IMR-90 (cell line): ENCODE data around the gene C5. TPM values are rescaled to one million over a fixed set of nuclear protein-coding genes. Genes with fewer than 3 reads are reported as not detected.
A peak's percentile ranks its signal among the peaks of the same experiment; 100 is the strongest.

Source experiments
- ATAC-seq: fragments of 200-7000 bp; cut with Tn5 transposase; 2 replicates; pipeline ENCODE4 v1.9.1; 2020; ENCODE audit warnings: low read depth, mild to moderate bottlenecking, moderate library complexity
- BruUV-seq: library from RNA; stranded (reverse); fragments of 400-500 nt; replicated peaks from 2 replicates; lab custom pipeline; 2021; lab: Mats Ljungman, UMichigan
- CTCF ChIA-PET: fragments of 300-600 bp; formaldehyde crosslinking; extraction: SDS; loops from one replicate; lab custom pipeline; 2021; ENCODE audit warnings: antibody characterized with exemption; lab: Yijun Ruan, JAX
- POLR2A ChIA-PET: fragments of 300-600 bp; sonication (Branson Sonifier 250); formaldehyde crosslinking; loops from one replicate; lab custom pipeline; 2022; ENCODE audit warnings: antibody characterized with exemption; ENCODE audit not compliant: unreplicated experiment; lab: Charles Lee
- DNase-seq: peaks from one replicate; pipeline ENCODE4 v3.0.0; 2013
- H2AFZ ChIP-seq: replicated peaks from 2 replicates; pipeline ENCODE3; 2013; ENCODE audit warnings: low read length, mild to moderate bottlenecking; ENCODE audit not compliant: poor library complexity
- H2AK5ac ChIP-seq: 2 replicates; pipeline ENCODE4 v1.6.1; 2013; ENCODE audit warnings: low read depth, low read length, inconsistent platforms
- H2AK9ac ChIP-seq: replicated peaks from 2 replicates; pipeline ENCODE3; 2013; ENCODE audit warnings: mild to moderate bottlenecking, low read depth, low read length, moderate library complexity; ENCODE audit not compliant: poor library complexity
- H2BK120ac ChIP-seq: 2 replicates; pipeline ENCODE4 v1.6.1; 2013; ENCODE audit warnings: low read depth, low read length, inconsistent platforms
- H2BK15ac ChIP-seq: 3 replicates; pipeline ENCODE4 v1.6.1; 2013; ENCODE audit warnings: low read depth, low read length, inconsistent platforms
- H2BK20ac ChIP-seq: 2 replicates; pipeline ENCODE4 v1.6.1; 2013; ENCODE audit warnings: low read depth, mild to moderate bottlenecking, inconsistent platforms, low read length, moderate library complexity
- H2BK5ac ChIP-seq: 2 replicates; pipeline ENCODE4 v1.6.1; 2013; ENCODE audit warnings: mild to moderate bottlenecking, low read depth, low read length, inconsistent platforms; ENCODE audit not compliant: poor library complexity, severe bottlenecking
- H3K14ac ChIP-seq: replicated peaks from 2 replicates; pipeline ENCODE4 v1.6.1; 2013; ENCODE audit warnings: low read depth, low read length, inconsistent platforms
- H3K18ac ChIP-seq: 2 replicates; pipeline ENCODE4 v1.6.1; 2013; ENCODE audit warnings: low read depth, low read length, control low read depth
- H3K23ac ChIP-seq: 2 replicates; pipeline ENCODE4 v1.6.1; 2013; ENCODE audit warnings: low read depth, low read length, inconsistent platforms
- H3K27ac ChIP-seq: 2 replicates; pipeline ENCODE4 v1.5.1; 2013; ENCODE audit warnings: mild to moderate bottlenecking, control low read depth, low read length; ENCODE audit not compliant: insufficient read depth
- H3K27me3 ChIP-seq: 2 replicates; pipeline ENCODE4 v1.6.1; 2013; ENCODE audit warnings: low read length; ENCODE audit not compliant: control insufficient read depth, insufficient read depth
- H3K36me3 ChIP-seq: 2 replicates; pipeline ENCODE4 v1.6.1; 2013; ENCODE audit warnings: low read length, mixed read lengths; ENCODE audit not compliant: control insufficient read depth, insufficient read depth
- H3K4ac ChIP-seq: 2 replicates; pipeline ENCODE4 v1.6.1; 2013; ENCODE audit warnings: low read depth, low read length, inconsistent platforms
- H3K4me1 ChIP-seq: 2 replicates; pipeline ENCODE4 v1.6.1; 2013; ENCODE audit warnings: low read length, mixed read lengths; ENCODE audit not compliant: control insufficient read depth, insufficient read depth
- H3K4me2 ChIP-seq: 2 replicates; pipeline ENCODE4 v1.6.1; 2013; ENCODE audit warnings: low read depth, mild to moderate bottlenecking, control low read depth, low read length, moderate library complexity
- H3K4me3 ChIP-seq: 2 replicates; pipeline ENCODE4 v1.5.1; 2013; ENCODE audit warnings: low read depth, mild to moderate bottlenecking, control low read depth, low read length, moderate library complexity; ENCODE audit not compliant: insufficient read depth
- H3K56ac ChIP-seq: 2 replicates; pipeline ENCODE4 v1.6.1; 2013; ENCODE audit warnings: low read length, inconsistent platforms; ENCODE audit not compliant: insufficient read depth; ENCODE audit errors: extremely low read depth
- H3K79me1 ChIP-seq, 2 experiments: 2 replicates each; pipeline ENCODE4 v1.6.1; 2013; ENCODE audit warnings: low read length in 2 of 2, inconsistent platforms in 1 of 2, low read depth in 1 of 2
- H3K9ac ChIP-seq: 2 replicates; pipeline ENCODE4 v1.6.1; 2013; ENCODE audit warnings: low read depth, low read length, control low read depth
- H3K9me1 ChIP-seq: 2 replicates; pipeline ENCODE4 v1.6.1; 2013; ENCODE audit warnings: low read length, inconsistent platforms; ENCODE audit not compliant: insufficient read depth
- H3K9me3 ChIP-seq: 2 replicates; pipeline ENCODE4 v1.6.1; 2013; ENCODE audit warnings: low read length; ENCODE audit not compliant: control insufficient read depth, insufficient read depth
- H4K20me1 ChIP-seq: 2 replicates; pipeline ENCODE4 v1.6.1; 2013; ENCODE audit warnings: low read length, inconsistent platforms; ENCODE audit not compliant: insufficient read depth
- H4K5ac ChIP-seq: 2 replicates; pipeline ENCODE4 v1.6.1; 2013; ENCODE audit warnings: mild to moderate bottlenecking, low read depth, low read length, control low read depth
- H4K8ac ChIP-seq, 2 experiments: 2 replicates each; pipeline ENCODE4 v1.6.1; 2013; ENCODE audit warnings: low read depth in 2 of 2, low read length in 2 of 2, control low read depth in 1 of 2, inconsistent platforms in 1 of 2
- H4K91ac ChIP-seq: 2 replicates; pipeline ENCODE4 v1.6.1; 2013; ENCODE audit warnings: low read depth, low read length, inconsistent platforms; ENCODE audit not compliant: insufficient read depth
- CEBPB ChIP-seq: IDR thresholded peaks from 2 replicates; pipeline ENCODE4 v1.6.1; 2012; ENCODE audit warnings: low read depth, low read length, improper control_type of control experiment
- WGBS, 2 experiments: methylation state at CpG; one replicate each; pipeline versions ENCODE4 v1.1.5 to v1.1.7; 2013; ENCODE audit warnings: missing lambda C conversion rate in 2 of 2; ENCODE audit not compliant: insufficient read length in 1 of 2; ENCODE audit errors: extremely low coverage in 2 of 2; 5-methylcytosine and 5-hydroxymethylcytosine counted together
- dilution Hi-C: fragments of 300-500 bp; cut with HindIII; formaldehyde crosslinking; loops from one replicate; pipeline ENCODE4 v1.14.3; 2018; ENCODE audit warnings: low sequenced_read_pairs; ENCODE audit not compliant: unreplicated experiment
- in situ Hi-C: fragments of 300-500 bp; cut with MboI; formaldehyde crosslinking; loops from 3 replicates; pipeline ENCODE4 v1.14.3; 2019; ENCODE audit warnings: low sequenced_read_pairs, inconsistent platforms, mixed read lengths
- intact Hi-C: fragments of 100-400 bp; cut with micrococcal nuclease; formaldehyde crosslinking; loops from 2 replicates; pipeline ENCODE4 v1.10.0; 2022
- polyA plus RNA-seq, 3 experiments: library from polyadenylated mRNA; depleted of rRNA; stranded (reverse); fragments of >200 nt; gene quantifications; 2 replicates each; pipeline ENCODE4 v1.2.3, GENCODE V29; 2012; ENCODE audit warnings: low replicate concordance in 1 of 3
- total RNA-seq: library from RNA; depleted of rRNA; stranded (reverse); fragments of >200 nt; gene quantifications from 2 replicates; pipeline ENCODE4 v1.2.3, GENCODE V29; 2012
- TF ChIP-seq, protein P1 (sequence below): fragments of 150-350 bp; IDR thresholded peaks from 2 replicates; pipeline ENCODE4 v1.6.1; 2017; ENCODE audit warnings: mild to moderate bottlenecking, antibody characterized with exemption, low read length, low read depth

The C5 gene
- total and polyA plus RNA-seq, 2 of the 4 experiments (the other 2 are of a cell fraction): 1.5 to 2.3 TPM

DNA sequence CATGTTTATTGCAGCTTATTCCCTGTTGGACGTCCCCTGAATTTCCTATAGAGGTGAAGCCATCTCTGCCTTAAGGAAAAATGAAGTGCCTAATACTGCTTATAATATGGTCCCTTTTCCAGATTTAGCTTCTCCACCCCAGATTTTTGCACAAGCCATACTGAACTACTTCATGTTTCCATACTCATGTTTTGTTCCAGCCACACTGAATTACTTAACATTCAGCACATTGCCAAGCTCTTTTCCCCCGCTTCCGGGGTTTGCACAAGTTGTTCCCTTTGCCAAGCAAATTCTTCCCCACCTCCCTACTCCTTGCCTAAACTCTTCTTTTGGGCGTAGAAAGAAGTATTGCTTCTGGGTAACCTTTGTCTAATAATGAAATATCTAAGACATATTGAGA lies 23.0 kb upstream of the C5 start:
- WGBS, 2 experiments: no CpG with 5 or more reads among the region's 4 CpGs
- Histone ChIP-seq H2BK15ac (no peak overlapping the region), H3K36me3 (no peaks in the 10 kb centered on the region), H3K9ac (no peak overlapping the region), H3K56ac (no peak overlapping the region), H3K4me1 (peaks cover 1% of the 10 kb centered on the region; the same call in 1 of the 2 replicates), H3K4me3 (no peak overlapping the region), H3K18ac (no peak overlapping the region), H3K27me3 (no peaks in the 10 kb centered on the region), H4K8ac (peak overlapping the region in 1 of 2 experiments; percentile 11; a peak in 1 of 4 replicates), H3K14ac (no peak overlapping the region), H3K9me3 (no peaks in the 10 kb centered on the region), H2BK5ac (no peak overlapping the region), H3K4ac (no peak overlapping the region), H4K5ac (no peak overlapping the region), H3K79me1 (peaks cover 3 to 21% of the 10 kb centered on the region in 2 experiments; a peak in 3 of 4 replicates), H4K91ac (no peak overlapping the region), H3K27ac (no peak overlapping the region), H3K4me2 (no peak overlapping the region), H3K9me1 (no peaks in the 10 kb centered on the region; the same call in 1 of the 2 replicates), H2BK20ac (no peak overlapping the region), H3K23ac (0 out of 2 replicates have a peak overlapping the region, but pooled peaks have one; percentile 51), H2AK5ac (no peak overlapping the region), H4K20me1 (no peaks in the 10 kb centered on the region), H2BK120ac (no peak overlapping the region), H2AFZ (no peak overlapping the region), H2AK9ac (no peak overlapping the region)
- intact Hi-C loops (loop anchor here (5.0 kb wide), 2 partner anchors 196 to 316 kb away; partner anchors contain the start of gene PHF19), dilution Hi-C loops (no loop called here), in situ Hi-C loops (loop anchor here (25.0 kb wide), 1 partner anchor 461 kb away; no protein-coding TSS in a partner anchor)
- ATAC-seq: no peak
- DNase-seq: peak; percentile 47
- TF ChIP-seq, protein P1, sequence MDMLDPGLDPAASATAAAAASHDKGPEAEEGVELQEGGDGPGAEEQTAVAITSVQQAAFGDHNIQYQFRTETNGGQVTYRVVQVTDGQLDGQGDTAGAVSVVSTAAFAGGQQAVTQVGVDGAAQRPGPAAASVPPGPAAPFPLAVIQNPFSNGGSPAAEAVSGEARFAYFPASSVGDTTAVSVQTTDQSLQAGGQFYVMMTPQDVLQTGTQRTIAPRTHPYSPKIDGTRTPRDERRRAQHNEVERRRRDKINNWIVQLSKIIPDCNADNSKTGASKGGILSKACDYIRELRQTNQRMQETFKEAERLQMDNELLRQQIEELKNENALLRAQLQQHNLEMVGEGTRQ: no peak
- TF ChIP-seq CEBPB: peak; percentile 14; the same call in 1 of the 2 replicates
- ChIA-PET CTCF (no interaction called here), POLR2A (no interaction called here)
- BruUV-seq: no TSS peak
